ENCODE results near the gene VPS13A.

DNA sequence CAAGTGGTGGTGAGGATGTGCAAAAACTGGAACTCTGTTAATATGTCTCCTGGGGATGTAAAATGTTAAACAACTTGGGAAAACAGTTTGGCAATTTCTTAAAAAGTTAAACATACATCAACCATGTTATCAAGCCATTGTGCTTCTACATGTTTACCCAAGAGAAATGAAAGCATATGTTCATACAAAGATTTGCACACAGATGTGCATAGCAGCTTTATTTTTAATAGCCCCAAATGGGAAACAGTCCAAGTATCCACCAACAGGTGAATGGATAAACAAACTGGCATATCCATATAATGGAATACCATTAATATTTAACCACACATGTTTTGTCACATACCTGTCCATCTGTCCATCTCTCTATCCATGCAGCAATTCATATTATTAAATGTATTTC lies 6.2 kb downstream of the VPS13A start:
- TF ChIP-seq REST (IDR thresholded peaks at IDR 0.05; ENCODE audit: borderline replicate concordance): no peak
- TF ChIP-seq, protein P1, sequence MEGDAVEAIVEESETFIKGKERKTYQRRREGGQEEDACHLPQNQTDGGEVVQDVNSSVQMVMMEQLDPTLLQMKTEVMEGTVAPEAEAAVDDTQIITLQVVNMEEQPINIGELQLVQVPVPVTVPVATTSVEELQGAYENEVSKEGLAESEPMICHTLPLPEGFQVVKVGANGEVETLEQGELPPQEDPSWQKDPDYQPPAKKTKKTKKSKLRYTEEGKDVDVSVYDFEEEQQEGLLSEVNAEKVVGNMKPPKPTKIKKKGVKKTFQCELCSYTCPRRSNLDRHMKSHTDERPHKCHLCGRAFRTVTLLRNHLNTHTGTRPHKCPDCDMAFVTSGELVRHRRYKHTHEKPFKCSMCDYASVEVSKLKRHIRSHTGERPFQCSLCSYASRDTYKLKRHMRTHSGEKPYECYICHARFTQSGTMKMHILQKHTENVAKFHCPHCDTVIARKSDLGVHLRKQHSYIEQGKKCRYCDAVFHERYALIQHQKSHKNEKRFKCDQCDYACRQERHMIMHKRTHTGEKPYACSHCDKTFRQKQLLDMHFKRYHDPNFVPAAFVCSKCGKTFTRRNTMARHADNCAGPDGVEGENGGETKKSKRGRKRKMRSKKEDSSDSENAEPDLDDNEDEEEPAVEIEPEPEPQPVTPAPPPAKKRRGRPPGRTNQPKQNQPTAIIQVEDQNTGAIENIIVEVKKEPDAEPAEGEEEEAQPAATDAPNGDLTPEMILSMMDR (IDR thresholded peaks at IDR 0.05; ENCODE audit: poor library complexity, severe bottlenecking): no peak
- TF ChIP-seq POLR2AphosphoS5 (IDR thresholded peaks at IDR 0.05): no peak
- TF ChIP-seq TAF1 (IDR thresholded peaks at IDR 0.05; ENCODE audit: low read depth): no peak
- TF ChIP-seq MXI1 (conservative IDR thresholded peaks at IDR 0.05; ENCODE audit: poor library complexity, severe bottlenecking): no peak
- TF ChIP-seq EZH2 (IDR thresholded peaks at IDR 0.05; ENCODE audit: borderline replicate concordance, insufficient read depth, low read length, poor library complexity, severe bottlenecking): no peak

Measured in neural cell (in vitro differentiated cells).